Suppressor macrophage treated with lipopolysaccharide for 1 hour (primary cell): ENCODE measurements around the gene KCTD6.
A peak's percentile ranks its signal among the peaks of the same experiment; 100 is the strongest.

Source experiments
- DNase-seq, 3 donors: peaks; one replicate each; pipeline ENCODE4 v3.0.0-alpha.2; 2020 to 2022

KCTD6 gene

DNA sequence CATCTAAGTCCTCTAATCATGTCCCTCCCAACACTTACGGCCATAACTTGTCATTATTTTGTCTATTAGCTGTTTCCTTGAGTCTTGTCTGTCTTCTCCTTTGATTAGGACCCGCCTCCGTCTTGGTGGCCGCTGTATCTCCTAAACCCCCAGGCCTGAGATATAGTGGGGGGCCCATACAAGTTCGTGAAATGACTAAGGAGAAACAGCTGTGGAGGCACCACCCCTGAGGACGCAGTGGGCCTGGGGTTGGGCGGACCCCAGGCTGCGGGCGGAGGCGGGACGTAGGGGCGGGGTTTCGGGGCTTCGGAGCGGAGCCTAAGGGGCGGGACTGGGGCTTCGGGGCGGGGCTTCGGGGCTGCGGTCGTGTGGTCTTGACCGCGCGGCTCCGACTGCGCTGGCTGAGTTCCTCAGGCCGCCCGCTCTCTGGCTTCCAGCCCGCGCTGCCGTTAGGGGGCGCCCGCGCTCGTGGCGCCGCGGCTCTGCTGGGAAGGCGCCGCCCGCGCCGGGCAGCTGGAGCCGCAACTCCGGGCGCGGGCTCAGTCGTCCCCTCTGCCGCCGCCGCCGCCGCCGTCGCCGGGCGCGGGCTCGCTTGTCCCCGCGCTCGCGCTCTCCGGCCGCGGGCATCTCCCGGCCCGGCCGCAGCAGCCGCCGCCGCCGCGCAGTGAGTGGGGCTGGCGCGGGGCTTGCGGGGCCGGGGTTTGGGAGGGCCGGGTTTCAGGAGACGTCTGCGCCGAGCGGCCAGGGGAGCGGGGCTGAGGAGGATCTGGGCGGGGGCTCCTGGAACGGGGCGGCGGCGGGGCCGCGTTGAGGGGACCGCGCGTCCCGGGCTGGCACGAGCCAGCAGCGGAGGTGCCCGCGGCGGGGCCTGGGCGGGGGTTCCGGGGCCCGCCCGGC, at the start of gene KCTD6:
Gene KCTD6 (plus strand): TSS at position 591 of the 897 bp plus-strand sequence. CDS start 6,660 bp downstream, outside the sequence.
- DNase-seq: peak; percentile 94 to 99 (median 98)

DNA sequence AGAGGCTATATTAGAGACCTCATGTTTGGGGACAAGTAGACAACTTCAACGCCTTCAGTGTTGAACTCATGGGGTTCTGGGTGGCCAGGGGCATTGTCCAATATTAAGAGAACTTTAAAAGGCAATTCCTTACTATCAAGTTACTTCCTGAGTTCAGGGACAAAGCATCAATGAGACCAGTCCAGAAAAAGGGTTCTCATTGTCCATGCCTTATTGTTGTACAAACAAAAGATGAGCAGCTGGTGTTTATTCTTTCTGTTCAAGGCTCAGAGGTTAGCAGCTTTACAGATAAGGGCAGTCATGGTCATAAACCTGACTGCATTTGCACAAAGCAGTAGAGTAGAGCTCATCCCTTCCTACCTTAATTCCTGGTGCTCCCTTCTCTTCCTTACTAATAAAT, 39.7 kb upstream of the KCTD6 start:
- no peak for DNase-seq

DNA sequence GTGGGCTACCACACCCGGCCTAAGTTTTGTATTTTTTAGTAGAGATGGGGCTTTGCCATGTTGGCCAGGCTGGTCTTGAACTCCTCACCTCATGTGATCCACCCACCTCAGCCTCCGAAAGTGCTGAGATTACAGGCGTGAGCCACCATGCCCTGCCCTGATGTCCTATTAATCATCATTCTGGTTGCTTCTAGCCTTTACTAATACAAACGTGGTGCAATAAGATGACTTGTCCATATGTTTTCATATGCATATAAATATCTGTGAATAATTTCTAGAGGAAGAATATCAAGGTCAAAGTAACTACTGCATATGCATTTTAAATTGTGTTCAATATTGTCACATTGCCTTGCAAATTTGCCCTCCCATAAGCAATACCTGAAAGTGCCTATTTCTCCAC, 32.7 kb upstream of the KCTD6 start:
- DNase-seq: no peak

- no peak for DNase-seq
Observed at GRCh38 chr3:58462829-58463180, 29.1 kb upstream of the KCTD6 start.

DNA sequence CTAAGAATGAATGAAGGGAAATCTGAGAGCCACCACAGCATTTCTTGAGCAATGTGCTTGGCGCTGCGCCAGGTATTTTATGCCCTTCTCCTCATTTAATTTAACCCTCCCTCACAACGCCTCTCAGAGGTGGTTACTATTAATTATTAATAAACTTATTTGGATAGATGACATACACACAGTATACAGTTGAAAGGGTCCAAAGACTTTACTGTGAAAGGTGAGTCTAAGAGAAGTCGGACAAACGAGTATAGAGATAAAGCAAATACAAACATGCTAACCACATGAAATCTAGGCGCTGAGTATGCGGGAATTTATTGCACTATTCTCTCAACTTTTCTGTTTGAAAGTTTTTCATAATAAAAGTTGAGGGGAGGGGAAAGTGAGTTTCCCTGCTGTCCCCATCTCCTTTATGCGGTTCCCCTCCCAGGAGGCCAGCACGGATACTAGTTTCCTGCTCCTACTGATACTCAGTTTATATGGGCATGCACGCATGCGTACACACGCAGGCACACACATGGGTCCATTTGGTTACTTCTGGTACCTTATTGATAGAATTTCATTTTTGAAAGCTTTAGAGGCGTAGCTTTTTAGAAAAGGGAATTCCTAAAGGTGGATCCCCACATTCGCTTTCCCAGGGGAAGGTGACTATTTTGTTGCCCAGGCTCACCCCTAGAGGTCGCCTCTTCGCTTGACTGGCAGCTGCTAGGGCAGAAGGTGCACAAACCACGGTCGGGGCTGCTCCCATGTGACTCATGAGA, 28.5 kb upstream of the KCTD6 start:
- DNase-seq: peak; percentile 84 to 85 (median 84)

- DNase-seq: no peak
Observed at GRCh38 chr3:58463942-58464271, 28.0 kb upstream of the KCTD6 start.

DNA sequence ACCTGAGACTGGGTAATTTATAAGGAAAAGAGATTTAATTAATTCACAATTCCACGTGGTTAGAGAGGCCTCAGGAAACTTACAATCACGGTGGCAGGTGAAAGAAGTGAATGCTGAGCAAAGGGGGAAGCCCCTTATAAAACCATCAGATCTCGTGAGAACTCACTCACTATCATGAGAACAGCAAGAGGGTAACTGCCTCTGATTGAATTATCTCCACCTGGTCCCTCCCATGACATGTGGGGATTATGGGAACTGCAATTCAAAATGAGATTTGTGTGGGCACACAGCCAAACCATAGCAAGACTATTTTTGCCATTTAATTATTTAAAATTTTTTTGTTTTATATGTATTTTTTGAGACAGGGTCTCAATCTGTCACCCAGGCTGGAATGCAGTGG, 27.0 kb upstream of the KCTD6 start:
- DNase-seq: no peak

DNA sequence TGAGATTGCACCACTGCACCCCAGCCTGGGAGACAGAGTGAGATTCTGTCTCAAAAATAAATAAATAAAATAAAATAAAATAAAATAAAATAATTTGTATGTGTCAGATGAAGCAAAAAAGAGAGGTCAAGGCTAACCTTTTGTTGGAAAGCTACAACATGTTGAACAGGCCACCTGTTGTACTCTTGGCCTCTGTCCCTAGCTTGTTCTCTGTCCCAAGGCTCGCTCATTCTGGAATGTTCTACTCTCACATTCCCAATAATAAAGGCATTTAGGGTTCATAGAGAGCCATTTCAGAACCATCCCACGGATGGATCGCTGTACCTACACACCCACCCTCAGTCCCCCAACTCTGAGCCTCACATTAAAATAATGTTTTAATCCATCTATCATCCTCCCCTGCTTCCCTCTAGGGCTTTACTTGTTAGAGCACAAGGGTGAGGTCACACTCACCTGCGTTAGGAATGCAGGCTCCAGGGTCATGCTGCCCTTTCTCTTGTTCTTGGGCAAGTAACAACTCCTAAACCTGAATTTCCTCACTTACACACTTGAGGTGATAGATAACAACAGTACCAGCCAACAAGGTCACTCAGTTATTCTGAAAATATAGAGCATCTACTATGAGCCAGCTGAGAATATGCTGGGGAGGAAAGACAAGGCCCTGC, 24.9 kb upstream of the KCTD6 start:
- DNase-seq: no peak

DNA sequence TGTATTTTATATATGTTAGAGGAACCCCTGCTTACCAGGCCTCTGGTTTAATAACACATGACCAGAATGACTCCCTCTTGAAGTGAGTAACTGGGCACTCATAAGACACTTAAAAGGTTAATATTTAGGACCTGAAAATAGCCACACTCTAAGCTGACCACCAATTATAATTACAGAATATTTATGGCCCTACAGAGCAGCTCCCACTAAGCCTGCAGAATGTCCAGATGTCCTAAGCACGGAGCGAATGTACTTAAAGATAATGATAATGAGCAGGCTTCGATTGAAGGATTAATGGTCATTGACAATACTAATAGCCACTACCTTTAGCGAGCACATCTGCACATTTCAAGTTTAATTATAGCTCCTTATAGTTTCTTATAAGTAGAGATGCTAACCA, 22.8 kb upstream of the KCTD6 start:
- DNase-seq: no peak

GRCh38 chr3:58470363-58471024, 21.4 kb upstream of the KCTD6 start:
- DNase-seq: no peak

GRCh38 chr3:58471025-58471887, 20.6 kb upstream of the KCTD6 start:
- peak; percentile 67 to 82 (median 76) for DNase-seq

DNA sequence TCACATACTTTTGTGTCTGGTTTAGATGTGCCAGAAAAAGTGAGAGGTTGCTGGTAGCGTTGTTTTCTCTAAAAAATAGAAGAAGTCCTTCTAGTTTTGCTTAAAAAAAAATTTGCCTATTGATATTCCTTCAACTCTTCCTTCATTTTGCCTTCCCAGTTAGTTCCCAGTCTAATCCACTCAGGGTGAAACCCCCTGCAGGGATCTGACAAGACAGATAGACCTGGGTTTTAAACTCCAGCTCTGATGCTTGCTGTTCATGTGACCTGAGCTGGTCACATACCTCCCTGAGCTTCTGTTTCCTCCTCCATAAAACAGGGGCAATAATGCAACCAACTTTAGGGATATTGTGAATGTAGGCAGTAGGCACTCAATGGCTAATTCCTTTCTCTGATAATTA, 18.6 kb upstream of the KCTD6 start:
- DNase-seq: no peak

DNA sequence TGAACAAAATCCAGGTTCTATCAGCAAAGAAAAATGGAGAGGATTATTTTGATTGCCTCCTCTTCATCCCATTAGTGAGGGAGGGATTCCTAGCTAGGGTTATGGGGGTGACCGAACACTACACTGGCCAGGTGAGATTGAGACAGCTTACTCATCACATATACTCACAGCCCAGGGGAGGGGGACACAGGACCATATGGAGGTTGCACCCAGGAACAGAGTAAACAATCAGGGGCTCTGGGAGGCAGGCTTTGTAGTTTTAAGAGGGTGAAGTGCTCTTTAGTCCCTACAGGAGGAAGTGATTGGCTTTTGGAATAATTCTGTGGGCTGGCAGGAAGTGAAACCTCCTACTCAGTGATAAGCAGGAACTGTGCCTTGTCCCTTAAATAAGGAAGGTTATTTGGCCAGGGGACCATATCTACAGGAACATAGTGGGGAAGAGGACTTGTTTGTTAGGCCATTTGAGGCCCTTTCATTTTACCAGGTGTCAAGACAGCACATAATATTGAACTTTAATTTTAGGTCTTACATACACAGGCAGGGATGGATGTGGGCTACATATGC, 17.5 kb upstream of the KCTD6 start:
- peak; percentile 75 to 85 (median 82) for DNase-seq

GRCh38 chr3:58474967-58475578, 16.8 kb upstream of the KCTD6 start:
- no peak for DNase-seq

DNA sequence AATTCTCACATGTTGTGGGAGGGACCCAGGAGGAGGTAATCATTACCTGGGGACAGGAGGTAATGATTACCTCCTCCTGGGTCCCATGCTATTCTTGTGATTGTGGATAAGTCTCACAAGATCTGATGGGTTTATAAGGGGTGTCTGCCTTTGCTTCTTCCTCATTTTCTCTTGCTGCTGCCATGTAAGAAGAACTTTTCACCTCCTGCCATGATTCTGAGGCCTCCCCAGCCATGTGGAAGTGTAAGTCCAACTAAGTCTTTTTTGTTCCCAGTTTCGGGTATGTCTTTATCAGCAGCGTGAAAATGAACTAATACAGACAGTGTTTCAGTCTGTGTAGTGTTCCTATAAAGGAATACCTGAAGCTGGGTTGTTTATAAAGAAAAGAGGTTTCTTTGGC, 13.1 kb upstream of the KCTD6 start:
- DNase-seq: no peak

- no peak for DNase-seq
Observed at GRCh38 chr3:58480309-58480708, 11.6 kb upstream of the KCTD6 start.

DNA sequence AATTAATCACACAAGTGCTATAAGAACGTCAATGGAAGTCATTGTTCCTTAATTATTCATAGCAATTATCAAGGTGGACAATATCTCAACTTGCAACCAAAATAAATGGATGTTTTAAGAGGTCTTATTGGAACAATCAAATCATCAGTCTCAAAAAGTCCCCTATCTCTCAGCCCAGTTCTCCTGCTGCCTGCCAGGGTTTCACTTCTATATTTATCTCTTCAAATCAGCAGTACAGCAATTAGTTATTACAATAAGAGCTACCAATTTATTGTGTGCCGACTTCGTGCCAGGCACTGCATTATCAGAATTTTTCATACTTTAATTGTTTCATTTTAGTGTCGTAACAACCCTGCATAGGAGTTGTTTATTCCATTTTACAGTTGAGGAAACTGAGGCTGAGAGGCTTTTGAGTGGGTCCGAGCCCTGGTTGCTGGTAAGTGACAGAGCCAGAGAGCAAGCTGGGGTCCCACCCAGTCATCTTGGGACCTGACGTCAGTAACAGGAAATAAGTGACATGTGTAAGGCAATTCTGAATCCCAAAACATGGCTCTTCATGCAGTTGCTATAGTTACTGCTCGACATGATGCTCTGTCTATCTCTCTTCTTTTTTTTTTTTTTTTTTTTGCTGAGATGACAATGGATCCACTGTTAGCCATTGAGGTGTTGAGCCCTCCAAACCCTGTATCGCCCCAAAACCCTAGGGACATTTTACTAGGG, 8.8 kb upstream of the KCTD6 start:
- DNase-seq: peak; percentile 22 to 47 (median 46)

DNA sequence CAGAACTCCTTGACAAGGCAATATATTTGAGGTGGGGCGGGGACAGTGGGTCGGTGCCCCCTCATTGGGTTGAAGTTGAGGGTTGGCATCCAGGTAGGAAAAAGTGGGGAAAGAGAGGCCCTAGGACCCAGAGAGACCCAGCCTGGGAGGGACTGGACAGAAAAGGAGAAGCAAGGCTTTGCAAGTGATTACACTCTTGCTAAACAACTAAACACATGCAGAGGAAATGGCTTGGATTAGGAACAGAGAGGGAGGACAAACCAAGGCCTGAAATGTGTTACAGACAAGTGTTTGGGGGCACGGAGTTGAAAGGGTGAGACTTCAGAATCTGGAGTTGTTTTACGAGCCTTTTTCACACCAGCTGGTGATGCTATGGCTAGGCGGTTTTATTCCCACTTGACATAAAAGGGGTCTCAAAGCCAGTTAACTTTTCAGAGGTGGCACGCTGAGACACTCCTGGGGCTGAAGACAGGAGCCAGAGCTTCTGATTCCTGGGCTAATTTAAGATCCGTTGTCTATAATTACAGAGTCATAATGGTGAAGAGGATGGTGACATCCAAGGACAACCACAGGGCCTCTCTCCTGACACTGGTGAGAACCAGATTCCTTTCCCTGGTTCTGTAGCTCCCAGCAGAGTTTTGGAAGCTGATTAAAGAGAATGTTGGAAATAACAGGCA, 7.7 kb upstream of the KCTD6 start:
- peak; percentile 55 to 58 (median 55) for DNase-seq

GRCh38 chr3:58484722-58485069, 7.2 kb upstream of the KCTD6 start:
- no peak for DNase-seq

DNA sequence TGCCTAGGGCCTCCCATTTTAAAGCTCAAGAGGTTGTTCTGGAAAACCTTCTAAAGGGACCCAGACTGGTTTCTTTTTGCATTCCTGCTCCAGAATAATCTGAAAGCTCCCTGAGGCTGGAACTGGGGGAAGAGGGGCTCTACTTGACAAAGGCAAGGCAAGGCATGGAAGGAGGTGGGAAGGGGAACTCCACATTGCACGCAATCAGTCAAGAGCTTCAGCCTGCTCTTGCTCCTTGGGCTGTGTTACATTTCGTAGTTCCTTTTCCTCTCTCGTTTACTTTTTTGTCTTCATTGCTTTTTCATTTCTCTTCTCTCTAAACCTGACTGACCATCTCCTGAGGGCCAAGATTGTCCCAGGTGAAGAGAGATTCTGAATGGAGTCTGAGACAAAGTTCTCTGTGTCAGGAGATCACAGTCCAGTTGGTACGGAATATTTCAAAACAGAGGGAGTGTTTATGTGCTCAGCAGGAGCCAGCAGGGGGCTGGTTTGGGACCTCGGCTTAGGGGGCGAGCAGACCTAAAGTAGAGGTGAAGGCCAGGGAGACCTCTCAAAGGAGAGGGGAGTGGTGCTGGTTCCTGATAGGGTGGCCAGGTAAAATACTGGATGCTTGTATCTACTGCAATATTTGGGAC, 6.0 kb upstream of the KCTD6 start:
- DNase-seq: peak; percentile 52 to 65 (median 62)
